ENCODE measurements around the gene SLC13A5.

SLC13A5 gene

DNA sequence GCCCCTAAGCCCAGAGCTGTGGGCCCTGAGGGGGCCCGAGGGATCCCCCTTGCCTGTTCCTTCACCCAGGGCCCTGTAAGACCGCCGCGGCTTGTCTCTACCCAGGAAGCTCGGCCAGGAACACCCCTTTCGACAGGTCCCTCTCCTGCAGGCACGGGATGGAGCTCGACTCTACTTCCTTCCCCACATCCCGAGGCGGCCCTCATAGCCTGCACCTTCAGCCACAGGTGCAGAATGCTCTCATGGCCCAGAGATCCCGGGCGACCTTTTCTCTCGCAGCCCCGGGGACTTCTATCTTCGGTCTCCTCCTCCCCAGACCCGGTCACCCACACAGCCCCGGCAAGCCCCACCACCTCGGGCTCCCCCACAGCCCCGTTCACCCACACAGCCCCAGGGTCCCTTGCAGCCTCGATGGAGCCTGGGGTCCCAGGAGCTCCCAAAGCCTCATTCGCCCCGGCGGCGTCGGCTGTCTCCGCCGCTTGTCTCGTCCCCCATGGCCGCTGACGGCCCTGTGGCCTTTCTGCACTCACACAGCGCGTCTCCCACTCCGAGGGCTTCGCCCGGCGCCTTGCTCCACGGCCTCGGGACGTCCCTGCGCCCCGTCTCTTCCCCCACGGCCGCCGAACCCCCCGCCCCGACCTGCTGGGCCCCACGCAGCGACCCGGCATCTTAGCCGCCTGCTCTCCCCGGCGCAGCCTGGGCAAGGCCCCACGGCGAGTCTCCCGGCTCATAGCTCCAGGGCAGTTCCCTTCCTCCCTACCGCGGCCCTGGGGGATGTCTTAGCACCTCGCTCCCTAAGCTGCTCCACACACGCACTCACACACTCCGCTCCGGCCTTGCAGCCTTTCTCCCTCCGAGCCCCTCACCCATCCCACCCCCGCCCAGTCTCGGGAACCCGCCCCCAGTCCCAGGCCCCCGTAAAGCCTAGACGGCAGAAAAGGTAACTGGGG is 73.3 kb downstream of the SLC13A5 start:
- DNase-seq (ENCODE audit: low read depth in 2 of 3, low spot score in 2 of 3): no peak

DNA sequence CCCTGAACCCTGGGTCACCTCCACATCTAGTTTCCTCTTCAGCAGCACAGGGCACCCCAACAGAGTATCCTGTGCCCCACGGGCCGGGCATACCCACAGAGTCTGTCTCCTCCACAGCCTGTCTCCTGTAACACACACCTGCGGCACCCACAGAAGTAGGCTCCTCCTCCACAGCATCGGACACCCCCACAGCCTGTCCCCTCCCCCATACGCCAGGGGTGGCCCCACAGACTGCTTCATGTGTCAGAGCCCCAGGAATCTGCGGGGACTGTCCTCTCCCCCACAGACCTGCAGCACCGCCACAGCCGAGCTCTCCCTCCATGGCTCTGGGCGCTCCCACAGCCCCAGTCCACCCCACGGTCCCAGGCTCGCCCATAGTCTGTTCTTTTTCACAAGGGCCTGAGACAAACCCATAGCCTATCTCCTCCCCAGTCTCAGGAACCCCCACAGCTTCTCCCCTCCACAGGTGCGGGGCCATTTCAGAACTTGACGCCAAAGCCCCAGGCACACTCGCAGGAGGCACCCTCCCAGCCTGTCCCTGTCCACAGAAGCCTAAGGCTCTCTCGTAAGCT is 74.1 kb downstream of the SLC13A5 start:
- no peak for DNase-seq (ENCODE audit: low read depth in 2 of 3, low spot score in 2 of 3)

DNA sequence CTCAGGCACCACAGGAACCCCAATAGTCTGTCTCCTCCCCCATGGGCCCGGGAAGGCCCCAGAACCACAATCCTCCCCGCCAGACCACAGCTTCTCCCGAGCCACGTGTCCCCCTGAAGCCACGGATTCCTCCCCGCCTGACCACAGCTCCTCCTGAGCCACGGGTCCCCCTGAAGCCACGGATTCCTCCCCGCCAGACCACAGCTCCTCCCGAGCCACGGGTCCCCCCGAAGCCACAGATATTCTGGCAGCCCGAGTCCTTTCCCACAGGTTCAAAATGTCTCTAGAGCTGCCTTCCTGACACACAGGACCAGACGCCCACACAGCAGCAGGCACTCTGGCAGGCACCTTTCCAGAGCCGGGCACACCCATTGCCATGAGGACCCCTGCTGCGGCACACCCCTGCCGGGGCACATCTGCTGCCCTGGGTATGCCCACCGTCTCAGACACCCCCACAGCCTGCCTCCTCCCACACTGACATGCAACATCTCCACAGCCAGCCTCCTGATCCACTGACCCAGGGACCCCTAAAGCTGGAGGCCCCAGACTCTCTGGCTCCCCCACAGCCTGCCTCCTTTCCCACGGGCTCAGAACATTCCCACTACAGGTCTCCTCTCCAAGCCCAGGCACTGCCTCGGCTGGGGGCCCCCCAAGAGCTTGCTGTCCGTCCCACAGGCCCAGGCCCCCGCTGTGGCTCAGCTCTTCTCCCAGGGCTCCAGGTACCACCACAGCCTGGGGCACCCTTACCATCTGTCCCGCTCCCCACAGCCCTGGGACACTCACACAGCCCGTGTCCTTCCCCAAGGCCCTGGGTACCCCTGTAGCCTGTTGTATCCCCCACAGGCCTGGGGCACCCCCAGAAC is 74.9 kb downstream of the SLC13A5 start:
- DNase-seq (ENCODE audit: low read depth in 2 of 3, low spot score in 2 of 3): no peak

DNA sequence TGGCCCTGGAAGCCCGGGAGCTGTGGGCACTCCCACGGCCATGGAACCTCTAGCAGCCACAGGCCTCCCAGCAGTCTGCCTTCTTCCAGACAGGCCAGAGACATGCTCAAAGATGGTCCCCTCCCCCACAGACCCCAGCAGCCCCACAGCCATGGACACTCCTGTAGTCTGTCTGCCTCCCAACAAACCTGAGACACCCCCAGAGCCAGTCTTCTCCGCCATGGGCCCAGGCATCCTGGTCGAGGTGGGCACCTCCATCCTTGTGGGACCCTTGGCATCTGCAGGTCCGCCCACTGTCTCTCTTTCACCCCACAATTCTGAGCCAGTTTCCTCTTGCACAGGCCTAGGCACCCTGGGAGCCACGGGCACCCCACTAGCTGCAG is 75.7 kb downstream of the SLC13A5 start:
- DNase-seq (ENCODE audit: low read depth in 2 of 3, low spot score in 2 of 3): no peak

DNA sequence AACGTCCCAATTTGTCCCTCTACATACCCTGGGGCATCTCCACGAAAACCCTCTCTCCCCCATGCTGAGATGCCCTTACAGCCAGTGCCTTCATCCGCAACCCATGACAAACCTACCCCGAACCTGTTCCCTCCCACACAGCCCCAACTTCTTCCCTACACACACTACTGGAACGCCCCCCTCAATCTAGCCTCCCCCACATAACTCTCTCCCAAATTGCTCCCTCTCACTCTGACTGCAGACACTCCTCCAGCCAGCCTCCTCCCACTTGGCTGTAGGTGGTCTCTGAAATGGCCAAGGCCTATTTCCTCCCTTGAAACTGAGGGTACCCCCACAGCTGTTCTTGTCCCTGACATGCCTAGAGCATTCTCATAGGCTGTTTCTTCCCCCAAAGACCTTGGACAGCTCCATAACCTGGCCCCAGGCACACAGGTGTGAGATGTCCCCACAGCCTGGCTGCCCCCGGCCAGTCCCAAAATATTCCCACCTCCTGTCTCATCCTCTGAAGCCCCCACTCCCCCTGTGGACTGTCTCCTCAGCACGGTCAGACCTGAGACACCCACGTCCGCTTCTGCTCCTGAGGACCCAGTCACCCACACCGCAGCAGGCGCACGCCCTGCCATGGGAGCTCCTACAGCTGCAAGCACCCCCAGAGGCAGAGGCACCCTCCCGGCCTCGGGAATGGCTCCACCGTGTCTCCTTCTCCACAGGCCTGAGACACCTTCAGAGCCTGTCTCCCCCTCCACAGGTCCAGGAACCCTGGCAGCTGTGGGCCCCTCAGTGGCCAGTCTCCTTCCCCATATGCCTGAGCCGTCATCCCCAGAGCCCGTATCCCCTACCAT is 76.3 kb downstream of the SLC13A5 start:
- DNase-seq (ENCODE audit: low read depth in 2 of 3, low spot score in 2 of 3): no peak

DNA sequence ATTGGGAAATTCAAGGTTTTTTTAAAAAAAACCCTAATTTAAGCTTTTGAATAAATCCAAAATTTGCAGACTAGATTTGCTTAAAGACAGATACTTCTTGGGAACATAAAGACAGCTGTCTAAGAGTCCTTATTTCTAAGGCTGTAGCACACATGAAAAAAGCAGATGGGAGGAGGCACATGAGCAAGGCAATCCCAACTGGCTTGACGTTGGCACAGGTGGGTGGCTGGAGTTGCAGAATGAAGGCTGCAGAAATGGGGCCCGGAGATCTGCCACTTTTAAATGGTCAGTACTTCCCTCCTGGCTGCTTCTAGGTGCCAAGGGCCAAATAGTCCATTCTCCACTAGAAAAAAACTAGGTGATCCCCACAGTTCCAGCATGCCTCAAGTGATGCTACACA is 77.1 kb downstream of the SLC13A5 start:
- DNase-seq (ENCODE audit: low read depth in 2 of 3, low spot score in 2 of 3): no peak
